ENCODE results near the gene WTAP.

DNA sequence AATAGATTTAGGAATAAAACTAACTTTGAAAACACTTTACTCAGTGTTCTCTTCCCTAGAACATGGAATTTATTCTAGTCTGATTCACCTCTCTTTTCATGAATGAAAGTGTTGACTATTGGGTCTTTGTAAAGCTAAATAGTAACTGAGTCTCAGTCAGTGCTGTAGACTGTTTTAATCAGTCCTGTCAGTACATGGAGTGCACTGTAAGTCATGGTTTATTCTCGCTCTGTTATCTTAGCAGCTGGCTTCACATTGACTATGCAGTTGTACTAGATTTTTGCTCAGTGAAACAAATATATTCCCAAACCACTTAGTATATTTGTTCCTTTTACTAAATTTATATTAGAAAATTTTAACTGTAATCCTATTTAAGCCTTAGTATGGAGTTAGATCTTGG, 19.5 kb downstream of the WTAP start:
- TF ChIP-seq CTCF (IDR thresholded peaks at IDR 0.05) (no peak), POLR2A (IDR thresholded peaks at IDR 0.05) (no peak)

All from Peyer's patch (tissue), 4 donors.